C4-2B (cell line): ENCODE measurements around the gene RNH1.

ENCODE experiments used
- H3K27ac ChIP-seq: fragments of 450-650 bp; 2 replicates; pipeline ENCODE4 v1.5.1; 2017
- CTCF ChIP-seq: fragments of 450-650 bp; conservative IDR thresholded peaks from 2 replicates; pipeline ENCODE4 v1.5.1; 2017; ENCODE audit warnings: mild to moderate bottlenecking
- ZFX ChIP-seq: fragments of 450-650 bp; IDR thresholded peaks from 2 replicates; pipeline ENCODE4 v1.6.1; 2017

RNH1 gene

GRCh38 chr11:487571-488021, 19.4 kb downstream of the RNH1 start:
- no peak for TF ChIP-seq ZFX
- TF ChIP-seq CTCF: no peak
- H3K27ac ChIP-seq: no peak overlapping the region

- H3K27ac ChIP-seq: no peak overlapping the region
- no peak for TF ChIP-seq CTCF
- TF ChIP-seq ZFX: no peak
Observed at GRCh38 chr11:486189-486588, 20.9 kb downstream of the RNH1 start.

GRCh38 chr11:484616-485015, 22.4 kb downstream of the RNH1 start:
- H3K27ac ChIP-seq: no peak overlapping the region
- TF ChIP-seq ZFX (no peak), CTCF (no peak)

GRCh38 chr11:479311-479710, 27.7 kb downstream of the RNH1 start:
- no peak overlapping the region for H3K27ac ChIP-seq
- TF ChIP-seq ZFX (no peak), CTCF (no peak)

GRCh38 chr11:477052-477715, 29.9 kb downstream of the RNH1 start:
- no peak overlapping the region for H3K27ac ChIP-seq
- TF ChIP-seq CTCF (no peak), ZFX (no peak)

GRCh38 chr11:476416-476815, 30.6 kb downstream of the RNH1 start:
- H3K27ac ChIP-seq: no peak overlapping the region
- TF ChIP-seq ZFX (no peak), CTCF (no peak)

GRCh38 chr11:475941-476340, 31.1 kb downstream of the RNH1 start:
- no peak for TF ChIP-seq CTCF
- TF ChIP-seq ZFX: no peak
- H3K27ac ChIP-seq: no peak overlapping the region
